Measurements from ENCODE around the gene KATNB1.
A peak's percentile ranks its signal among the peaks of the same experiment; 100 is the strongest.

Gene KATNB1

DNA sequence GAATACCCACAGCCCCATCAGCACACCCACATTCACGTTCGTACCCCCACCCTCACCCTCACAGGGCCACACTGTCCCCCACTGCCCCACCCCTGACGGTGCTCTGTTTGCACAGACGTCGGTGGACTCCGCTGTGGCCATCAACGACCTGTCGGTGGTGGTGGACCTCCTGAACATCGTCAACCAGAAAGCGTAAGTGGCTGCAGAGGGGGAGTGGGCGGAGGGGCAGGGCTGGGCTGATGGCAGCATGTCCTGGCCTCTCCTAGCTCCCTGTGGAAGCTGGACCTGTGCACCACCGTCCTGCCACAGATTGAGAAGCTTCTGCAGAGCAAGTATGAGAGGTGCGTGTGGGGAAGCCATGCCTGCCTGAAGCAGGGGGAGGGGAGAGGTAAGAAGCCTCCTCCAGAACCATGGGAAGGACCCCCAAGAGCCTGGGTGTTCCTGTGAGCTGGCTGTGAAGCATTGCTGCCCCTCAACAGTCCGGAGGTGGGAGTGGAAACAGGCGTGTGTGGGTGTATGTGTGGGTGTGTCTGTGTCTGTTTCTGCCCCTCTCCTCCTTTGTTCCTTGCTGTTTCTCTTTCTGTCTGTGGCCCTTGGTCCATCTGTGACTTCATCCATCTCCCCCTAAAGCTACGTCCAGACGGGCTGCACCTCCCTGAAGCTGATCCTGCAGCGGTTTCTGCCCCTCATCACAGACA, 20.3 kb downstream of the KATNB1 start:
- no peak overlapping the region for H3K4me2 ChIP-seq (ENCODE audit: low read length)
- TF ChIP-seq EZH2 (IDR thresholded peaks at IDR 0.05; ENCODE audit: borderline replicate concordance, low read length) = no peak
- TF ChIP-seq, protein P1, sequence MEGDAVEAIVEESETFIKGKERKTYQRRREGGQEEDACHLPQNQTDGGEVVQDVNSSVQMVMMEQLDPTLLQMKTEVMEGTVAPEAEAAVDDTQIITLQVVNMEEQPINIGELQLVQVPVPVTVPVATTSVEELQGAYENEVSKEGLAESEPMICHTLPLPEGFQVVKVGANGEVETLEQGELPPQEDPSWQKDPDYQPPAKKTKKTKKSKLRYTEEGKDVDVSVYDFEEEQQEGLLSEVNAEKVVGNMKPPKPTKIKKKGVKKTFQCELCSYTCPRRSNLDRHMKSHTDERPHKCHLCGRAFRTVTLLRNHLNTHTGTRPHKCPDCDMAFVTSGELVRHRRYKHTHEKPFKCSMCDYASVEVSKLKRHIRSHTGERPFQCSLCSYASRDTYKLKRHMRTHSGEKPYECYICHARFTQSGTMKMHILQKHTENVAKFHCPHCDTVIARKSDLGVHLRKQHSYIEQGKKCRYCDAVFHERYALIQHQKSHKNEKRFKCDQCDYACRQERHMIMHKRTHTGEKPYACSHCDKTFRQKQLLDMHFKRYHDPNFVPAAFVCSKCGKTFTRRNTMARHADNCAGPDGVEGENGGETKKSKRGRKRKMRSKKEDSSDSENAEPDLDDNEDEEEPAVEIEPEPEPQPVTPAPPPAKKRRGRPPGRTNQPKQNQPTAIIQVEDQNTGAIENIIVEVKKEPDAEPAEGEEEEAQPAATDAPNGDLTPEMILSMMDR (IDR thresholded peaks at IDR 0.05; ENCODE audit: low read length) = no peak
- no peaks in the 10 kb centered on the region for H3K9me3 ChIP-seq (ENCODE audit: low read length)
- H3K4me1 ChIP-seq (ENCODE audit: insufficient read depth, low read length, severe bottlenecking) = no peaks in the 10 kb centered on the region
- H3K4me3 ChIP-seq (ENCODE audit: low read depth, low read length, poor library complexity, severe bottlenecking) = no peak overlapping the region
- no peaks in the 10 kb centered on the region for H3K27me3 ChIP-seq (ENCODE audit: insufficient read depth, low read length)
- no peaks in the 10 kb centered on the region for H3K9me2 ChIP-seq (ENCODE audit: low read depth, low read length)
- no peaks in the 10 kb centered on the region for H3K79me2 ChIP-seq (ENCODE audit: insufficient read depth, low read length)
- no peaks in the 10 kb centered on the region for H3F3A ChIP-seq (ENCODE audit: insufficient read depth, low read length)
- no peak overlapping the region for H2AFZ ChIP-seq (ENCODE audit: low read length)
- H3K9ac ChIP-seq (ENCODE audit: low read length) = no peak overlapping the region
- peaks cover 8% of the 10 kb centered on the region for H3K36me3 ChIP-seq (ENCODE audit: insufficient read depth, low read length)
- H3K27ac ChIP-seq (ENCODE audit: low read depth, low read length, poor library complexity, severe bottlenecking) = no peak overlapping the region
- H4K20me1 ChIP-seq (ENCODE audit: insufficient read depth, low read length) = no peaks in the 10 kb centered on the region

DNA sequence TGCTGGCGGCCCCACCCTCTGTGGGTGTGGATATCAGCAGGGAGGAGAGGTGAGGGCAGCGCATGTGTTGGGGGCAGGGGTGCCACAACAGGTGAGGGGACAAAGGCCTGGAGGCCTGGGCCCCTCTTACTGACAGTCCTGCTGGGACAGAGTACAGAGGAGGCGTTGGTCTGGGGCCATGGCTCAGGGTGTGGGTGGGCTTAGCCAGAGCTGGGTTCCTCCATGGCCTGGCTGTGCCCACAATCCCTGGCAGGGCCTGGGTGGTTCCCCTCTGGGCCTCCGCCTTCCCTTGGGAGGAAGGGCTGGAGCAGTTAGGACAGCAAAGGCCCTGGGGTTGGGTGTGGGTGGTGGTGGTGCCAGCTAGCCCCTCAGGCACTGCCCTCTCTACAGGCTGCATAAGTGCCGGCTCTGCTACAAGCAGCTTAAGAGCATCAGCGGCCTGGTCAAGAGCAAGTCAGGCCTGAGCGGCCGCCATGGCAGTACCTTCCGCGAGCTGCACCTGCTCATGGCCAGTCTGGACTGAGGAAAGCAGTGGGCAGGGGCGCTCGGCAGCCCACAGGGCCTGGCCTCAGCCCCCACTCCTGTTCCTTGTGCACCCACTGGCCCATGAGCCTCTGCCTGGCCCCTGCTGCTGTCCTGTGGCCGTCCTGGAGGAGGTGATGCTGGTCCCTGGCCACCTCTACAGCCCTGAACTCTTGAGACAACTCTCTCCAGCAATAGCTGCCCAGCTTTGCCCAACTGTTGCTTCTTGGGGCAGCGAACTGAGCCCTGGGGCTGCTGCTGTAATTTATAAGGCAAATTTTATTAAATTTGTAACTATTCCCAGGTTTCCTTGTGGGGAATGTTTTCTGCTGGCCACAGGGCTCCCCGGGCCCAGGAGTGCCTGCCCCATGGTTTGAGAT, 21.1 kb downstream of the KATNB1 start:
- Histone ChIP-seq H3K9me3 (ENCODE audit: low read length) (no peaks in the 10 kb centered on the region), H3K4me3 (ENCODE audit: low read depth, low read length, poor library complexity, severe bottlenecking) (no peak overlapping the region), H3K27ac (ENCODE audit: low read depth, low read length, poor library complexity, severe bottlenecking) (no peak overlapping the region), H3K27me3 (ENCODE audit: insufficient read depth, low read length) (no peaks in the 10 kb centered on the region), H3K4me2 (ENCODE audit: low read length) (no peak overlapping the region), H2AFZ (ENCODE audit: low read length) (no peak overlapping the region), H3K9ac (ENCODE audit: low read length) (no peak overlapping the region), H3F3A (ENCODE audit: insufficient read depth, low read length) (no peaks in the 10 kb centered on the region), H3K79me2 (ENCODE audit: insufficient read depth, low read length) (no peaks in the 10 kb centered on the region), H3K9me2 (ENCODE audit: low read depth, low read length) (no peaks in the 10 kb centered on the region), H4K20me1 (ENCODE audit: insufficient read depth, low read length) (no peaks in the 10 kb centered on the region), H3K4me1 (ENCODE audit: insufficient read depth, low read length, severe bottlenecking) (no peaks in the 10 kb centered on the region), H3K36me3 (ENCODE audit: insufficient read depth, low read length) (peaks cover 8% of the 10 kb centered on the region)
- TF ChIP-seq, protein P1 (IDR thresholded peaks at IDR 0.05; ENCODE audit: low read length) = no peak
- TF ChIP-seq EZH2 (IDR thresholded peaks at IDR 0.05; ENCODE audit: borderline replicate concordance, low read length) = no peak

DNA sequence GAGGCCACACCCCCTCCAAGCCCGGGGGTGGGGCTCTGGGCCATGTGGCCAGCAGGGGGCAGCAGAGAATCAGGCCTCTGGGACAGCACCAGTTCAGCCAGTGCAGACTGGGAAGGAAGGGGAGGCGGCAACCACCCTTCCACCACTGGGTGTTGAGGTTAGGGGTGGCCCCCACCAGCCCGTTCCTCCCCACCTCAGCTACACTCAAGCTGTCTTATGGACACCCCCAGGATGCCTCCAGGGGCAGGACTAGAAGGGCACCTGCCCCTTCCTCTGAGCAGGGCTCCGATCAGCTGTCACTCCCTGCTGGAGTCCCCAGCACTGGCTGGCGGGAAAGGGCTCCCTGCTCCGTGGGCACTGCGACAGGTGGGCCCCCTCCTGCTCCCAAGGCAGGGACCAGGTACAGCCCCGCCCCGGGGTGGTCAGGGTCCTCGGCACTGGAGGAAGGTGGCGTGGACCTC, 21.8 kb downstream of the KATNB1 start:
- TF ChIP-seq, protein P1 (IDR thresholded peaks at IDR 0.05; ENCODE audit: low read length) = peak; percentile 88
- TF ChIP-seq EZH2 (IDR thresholded peaks at IDR 0.05; ENCODE audit: borderline replicate concordance, low read length) = no peak
- no peak overlapping the region for H3K9ac ChIP-seq (ENCODE audit: low read length)
- H3K36me3 ChIP-seq (ENCODE audit: insufficient read depth, low read length) = peaks cover 8% of the 10 kb centered on the region

More for the DNA sequence above, 21.8 kb downstream of the KATNB1 start:
- Histone ChIP-seq H3K27ac (ENCODE audit: low read depth, low read length, poor library complexity, severe bottlenecking) (no peak overlapping the region), H2AFZ (ENCODE audit: low read length) (no peak overlapping the region), H3K9me3 (ENCODE audit: low read length) (no peaks in the 10 kb centered on the region), H3F3A (ENCODE audit: insufficient read depth, low read length) (no peaks in the 10 kb centered on the region), H3K4me2 (ENCODE audit: low read length) (no peak overlapping the region), H3K79me2 (ENCODE audit: insufficient read depth, low read length) (no peaks in the 10 kb centered on the region), H3K4me3 (ENCODE audit: low read depth, low read length, poor library complexity, severe bottlenecking) (no peak overlapping the region), H3K4me1 (ENCODE audit: insufficient read depth, low read length, severe bottlenecking) (no peaks in the 10 kb centered on the region), H3K27me3 (ENCODE audit: insufficient read depth, low read length) (no peaks in the 10 kb centered on the region), H3K9me2 (ENCODE audit: low read depth, low read length) (no peaks in the 10 kb centered on the region), H4K20me1 (ENCODE audit: insufficient read depth, low read length) (no peaks in the 10 kb centered on the region)
